ENCODE data around the gene PGLYRP1. TPM values are rescaled to one million over a fixed set of nuclear protein-coding genes. Genes with fewer than 3 reads are reported as not detected.
A peak's percentile ranks its signal among the peaks of the same experiment; 100 is the strongest.

The PGLYRP1 gene
- total and polyA plus RNA-seq, 2 of the 4 experiments (the other 2 are of a cell fraction): not detected

DNA sequence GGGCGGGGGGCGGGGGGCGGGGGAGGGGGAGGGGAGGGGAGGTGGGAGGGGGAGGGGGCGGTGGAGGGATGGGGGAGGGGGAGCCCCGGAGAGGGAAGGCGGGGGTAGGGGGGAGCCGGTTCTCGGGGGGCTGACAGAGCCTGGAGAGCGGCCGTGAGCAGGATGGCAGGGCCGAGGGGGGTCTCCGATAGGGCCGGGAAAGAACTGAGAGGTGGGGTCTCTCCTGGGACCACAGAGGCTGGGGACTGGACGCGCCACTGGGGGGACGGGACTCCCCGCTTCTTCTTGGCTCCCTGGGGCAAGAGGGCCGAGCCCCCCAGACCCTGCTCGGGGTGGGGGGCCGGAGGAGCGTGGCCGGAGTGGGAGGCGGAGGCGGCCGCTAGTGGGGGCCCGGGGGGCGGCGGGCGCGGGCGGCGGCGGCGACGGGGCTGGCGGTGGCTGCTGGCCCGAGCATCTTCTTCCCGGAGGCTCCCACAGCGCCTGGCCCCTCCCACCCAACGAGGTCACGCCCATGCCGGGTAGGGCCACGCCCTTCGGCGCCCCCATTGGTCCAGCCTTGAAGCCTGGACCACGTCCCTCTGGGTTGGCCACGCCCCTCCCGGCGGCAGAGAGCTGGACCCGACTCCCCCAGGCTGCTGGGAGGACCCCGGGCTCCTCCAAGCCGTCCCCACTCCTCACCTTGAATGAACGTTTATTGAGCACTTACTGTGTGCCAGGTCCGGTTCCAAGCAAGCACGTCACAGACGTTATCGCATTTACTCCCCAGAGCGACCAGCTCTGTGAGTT, 49.1 kb downstream of the PGLYRP1 start, which contains the start of gene NOVA2:
Gene NOVA2, minus strand, starts transcription at position 313 of the 786 bp plus-strand sequence. CDS start 514 bp downstream, outside the sequence.
- no TSS peak for BruUV-seq (replicated peaks)
- no peak within 1 kb of the TSS for H3K27ac ChIP-seq (ENCODE audit: insufficient read depth, low read length)
- ChIA-PET CTCF (no interaction called here), POLR2A (ENCODE audit: unreplicated experiment) (no interaction called here)
- H2BK120ac ChIP-seq (ENCODE audit: low read depth, low read length): no peak within 1 kb of the TSS
- no peak within 1 kb of the TSS for H4K5ac ChIP-seq (ENCODE audit: low read depth, low read length)
- H2BK15ac ChIP-seq (ENCODE audit: low read depth, low read length): no peak within 1 kb of the TSS
- H3K18ac ChIP-seq (ENCODE audit: low read depth, low read length): no peak within 1 kb of the TSS
- no peaks in the 10 kb centered on the region for H4K20me1 ChIP-seq (ENCODE audit: insufficient read depth, low read length)
- dilution Hi-C loops (cut with HindIII; ENCODE audit: low sequenced_read_pairs, unreplicated experiment): no loop called here
- no peak within 1 kb of the TSS for H2BK5ac ChIP-seq (ENCODE audit: low read depth, low read length, poor library complexity, severe bottlenecking)
- H3K9me1 ChIP-seq (ENCODE audit: insufficient read depth, low read length): 0 out of 2 replicates have a peak, but pooled peaks cover 2% of the 10 kb centered on the region
- H4K8ac ChIP-seq (ENCODE audit: low read depth in 2 of 2, low read length in 2 of 2): no peak within 1 kb of the TSS
- no peak within 1 kb of the TSS for H3K9ac ChIP-seq (ENCODE audit: low read depth, low read length)
- H3K4me1 ChIP-seq (ENCODE audit: control insufficient read depth, insufficient read depth, low read length): no peaks in the 10 kb centered on the region
- peaks cover 71% of the 10 kb centered on the region for H3K27me3 ChIP-seq (ENCODE audit: control insufficient read depth, insufficient read depth, low read length)
- H2AFZ ChIP-seq (replicated peaks; ENCODE audit: low read length, poor library complexity): peak within 1 kb of the TSS; percentile 76
- DNase-seq (peak; percentile 36), ATAC-seq (ENCODE audit: low read depth) (peak; percentile 99)
- no peak within 1 kb of the TSS for H4K91ac ChIP-seq (ENCODE audit: insufficient read depth, low read depth, low read length)
- H2AK9ac ChIP-seq (replicated peaks; ENCODE audit: low read depth, low read length, poor library complexity): no peak within 1 kb of the TSS
- H3K14ac ChIP-seq (replicated peaks; ENCODE audit: low read depth, low read length): no peak within 1 kb of the TSS
- intact Hi-C loops (cut with micrococcal nuclease): no loop called here
- no peak within 1 kb of the TSS for H3K4ac ChIP-seq (ENCODE audit: low read depth, low read length)
- no peak within 1 kb of the TSS for H3K56ac ChIP-seq (ENCODE audit: extremely low read depth, insufficient read depth, low read length)
- peak within 1 kb of the TSS; percentile 31 for H3K4me3 ChIP-seq (ENCODE audit: insufficient read depth, low read depth, low read length)
- no peak for TF ChIP-seq CHD1 (IDR thresholded peaks at IDR 0.05; ENCODE audit: low read depth, low read length)
- no peak for TF ChIP-seq NFE2L2 (IDR thresholded peaks at IDR 0.05; ENCODE audit: low read depth, low read length)
- TF ChIP-seq, protein P1, sequence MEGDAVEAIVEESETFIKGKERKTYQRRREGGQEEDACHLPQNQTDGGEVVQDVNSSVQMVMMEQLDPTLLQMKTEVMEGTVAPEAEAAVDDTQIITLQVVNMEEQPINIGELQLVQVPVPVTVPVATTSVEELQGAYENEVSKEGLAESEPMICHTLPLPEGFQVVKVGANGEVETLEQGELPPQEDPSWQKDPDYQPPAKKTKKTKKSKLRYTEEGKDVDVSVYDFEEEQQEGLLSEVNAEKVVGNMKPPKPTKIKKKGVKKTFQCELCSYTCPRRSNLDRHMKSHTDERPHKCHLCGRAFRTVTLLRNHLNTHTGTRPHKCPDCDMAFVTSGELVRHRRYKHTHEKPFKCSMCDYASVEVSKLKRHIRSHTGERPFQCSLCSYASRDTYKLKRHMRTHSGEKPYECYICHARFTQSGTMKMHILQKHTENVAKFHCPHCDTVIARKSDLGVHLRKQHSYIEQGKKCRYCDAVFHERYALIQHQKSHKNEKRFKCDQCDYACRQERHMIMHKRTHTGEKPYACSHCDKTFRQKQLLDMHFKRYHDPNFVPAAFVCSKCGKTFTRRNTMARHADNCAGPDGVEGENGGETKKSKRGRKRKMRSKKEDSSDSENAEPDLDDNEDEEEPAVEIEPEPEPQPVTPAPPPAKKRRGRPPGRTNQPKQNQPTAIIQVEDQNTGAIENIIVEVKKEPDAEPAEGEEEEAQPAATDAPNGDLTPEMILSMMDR (conservative IDR thresholded peaks at IDR 0.05; ENCODE audit: low read depth, low read length): no peak
- no peak for TF ChIP-seq POLR2A (IDR thresholded peaks at IDR 0.05; ENCODE audit: low read depth, low read length)
- TF ChIP-seq, protein P2, sequence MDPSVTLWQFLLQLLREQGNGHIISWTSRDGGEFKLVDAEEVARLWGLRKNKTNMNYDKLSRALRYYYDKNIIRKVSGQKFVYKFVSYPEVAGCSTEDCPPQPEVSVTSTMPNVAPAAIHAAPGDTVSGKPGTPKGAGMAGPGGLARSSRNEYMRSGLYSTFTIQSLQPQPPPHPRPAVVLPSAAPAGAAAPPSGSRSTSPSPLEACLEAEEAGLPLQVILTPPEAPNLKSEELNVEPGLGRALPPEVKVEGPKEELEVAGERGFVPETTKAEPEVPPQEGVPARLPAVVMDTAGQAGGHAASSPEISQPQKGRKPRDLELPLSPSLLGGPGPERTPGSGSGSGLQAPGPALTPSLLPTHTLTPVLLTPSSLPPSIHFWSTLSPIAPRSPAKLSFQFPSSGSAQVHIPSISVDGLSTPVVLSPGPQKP (IDR thresholded peaks at IDR 0.05; ENCODE audit: borderline replicate concordance, low read depth, low read length): no peak
- TF ChIP-seq RAD21 (IDR thresholded peaks at IDR 0.05; ENCODE audit: low read length): no peak
- no peak for TF ChIP-seq BHLHE40 (IDR thresholded peaks at IDR 0.05; ENCODE audit: low read depth, low read length)
- TF ChIP-seq, protein P3, sequence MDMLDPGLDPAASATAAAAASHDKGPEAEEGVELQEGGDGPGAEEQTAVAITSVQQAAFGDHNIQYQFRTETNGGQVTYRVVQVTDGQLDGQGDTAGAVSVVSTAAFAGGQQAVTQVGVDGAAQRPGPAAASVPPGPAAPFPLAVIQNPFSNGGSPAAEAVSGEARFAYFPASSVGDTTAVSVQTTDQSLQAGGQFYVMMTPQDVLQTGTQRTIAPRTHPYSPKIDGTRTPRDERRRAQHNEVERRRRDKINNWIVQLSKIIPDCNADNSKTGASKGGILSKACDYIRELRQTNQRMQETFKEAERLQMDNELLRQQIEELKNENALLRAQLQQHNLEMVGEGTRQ (IDR thresholded peaks at IDR 0.05; ENCODE audit: low read depth, low read length): no peak
- peak within 1 kb of the TSS; percentile 65; the same call in 1 of the 2 replicates for H3K4me2 ChIP-seq (ENCODE audit: low read depth, low read length)
- 12% methylated on average over 8 of the region's 58 CpGs; no CpG with 5 or more reads in 1 of the 2 experiments for WGBS, 2 experiments (ENCODE audit: extremely low coverage in 2 of 2, insufficient read length in 1 of 2)
- H3K23ac ChIP-seq (ENCODE audit: low read depth, low read length): no peak within 1 kb of the TSS; the same call in 1 of the 2 replicates
- in situ Hi-C loops (cut with MboI; ENCODE audit: low sequenced_read_pairs): no loop called here
- no peak within 1 kb of the TSS for H2AK5ac ChIP-seq (ENCODE audit: low read depth, low read length)
- no peaks in the 10 kb centered on the region for H3K79me1 ChIP-seq (ENCODE audit: low read depth in 1 of 2, low read length in 2 of 2)
- peaks cover 4% of the 10 kb centered on the region; the same call in 1 of the 2 replicates for H3K9me3 ChIP-seq (ENCODE audit: control insufficient read depth, insufficient read depth, low read length)
- H3K36me3 ChIP-seq (ENCODE audit: control insufficient read depth, insufficient read depth, low read length): no peaks in the 10 kb centered on the region
- H2BK20ac ChIP-seq (ENCODE audit: low read depth, low read length): no peak within 1 kb of the TSS
